Measurements from ENCODE around the gene MSMO1.
"Not testable (repeated sequence)": the region's sequence is repeated elsewhere in the genome, so short reads cannot be mapped to it uniquely, and the experiment has no call there.

Gene MSMO1

GRCh38 chr4:165327211-165328100 lies at the start of gene MSMO1:
TSS of gene MSMO1 (plus strand) at chr4:165327669. CDS start at chr4:165333371, 5,702 bp downstream.
- DNase-seq: peak; percentile 97 to 98

GRCh38 chr4:165279531-165279930 lies 47.9 kb upstream of the MSMO1 start:
- not testable (repeated sequence) for DNase-seq

- DNase-seq: not testable (repeated sequence)
Observed at GRCh38 chr4:165284697-165285096, 42.8 kb upstream of the MSMO1 start.

- not testable (repeated sequence) for DNase-seq
Observed at GRCh38 chr4:165286619-165287340, 40.7 kb upstream of the MSMO1 start.

GRCh38 chr4:165288226-165288625 lies 39.2 kb upstream of the MSMO1 start:
- DNase-seq: no peak

- no peak for DNase-seq
Observed at GRCh38 chr4:165288639-165289422, 38.6 kb upstream of the MSMO1 start.

GRCh38 chr4:165289423-165289785 lies 38.1 kb upstream of the MSMO1 start:
- DNase-seq: no peak

- DNase-seq: no peak
Observed at GRCh38 chr4:165293061-165293460, 34.4 kb upstream of the MSMO1 start.

- DNase-seq: no peak
Observed at GRCh38 chr4:165293927-165294649, 33.4 kb upstream of the MSMO1 start.

GRCh38 chr4:165294907-165295306 lies 32.6 kb upstream of the MSMO1 start:
- DNase-seq: peak in 1 of 2 donors; percentile 11

GRCh38 chr4:165297626-165298025 lies 29.8 kb upstream of the MSMO1 start:
- DNase-seq: no peak

GRCh38 chr4:165299399-165300060 lies 27.9 kb upstream of the MSMO1 start:
- no peak for DNase-seq

GRCh38 chr4:165301833-165302232 lies 25.6 kb upstream of the MSMO1 start:
- peak in 1 of 2 donors; percentile 3 for DNase-seq

- DNase-seq: no peak
Observed at GRCh38 chr4:165302658-165303057, 24.8 kb upstream of the MSMO1 start.

GRCh38 chr4:165308166-165308565 lies 19.3 kb upstream of the MSMO1 start:
- no peak for DNase-seq

GRCh38 chr4:165308606-165309005 lies 18.9 kb upstream of the MSMO1 start:
- no peak for DNase-seq

- DNase-seq: no peak
Observed at GRCh38 chr4:165309456-165309855, 18.0 kb upstream of the MSMO1 start.

GRCh38 chr4:165312506-165312905 lies 15.0 kb upstream of the MSMO1 start:
- no peak for DNase-seq

- no peak for DNase-seq
Observed at GRCh38 chr4:165319030-165319429, 8.4 kb upstream of the MSMO1 start.

GRCh38 chr4:165319509-165319908 lies 8.0 kb upstream of the MSMO1 start:
- no peak for DNase-seq

GRCh38 chr4:165324236-165324917 lies 3.1 kb upstream of the MSMO1 start:
- DNase-seq: no peak

Data from activated CD4-positive, alpha-beta T cell treated with anti-CD3 and anti-CD28 coated beads for 4 hours (primary cell).